ENCODE data around the gene RAPGEF4.

The RAPGEF4 gene

GRCh38 chr2:172917716-172918115 is 182.1 kb downstream of the RAPGEF4 start:
- TF ChIP-seq REST (IDR thresholded peaks at IDR 0.05; ENCODE audit: insufficient read depth in 1 of 2, low read depth in 2 of 2, low read length in 2 of 2) (no peak), SIN3A (IDR thresholded peaks at IDR 0.05; ENCODE audit: borderline replicate concordance, insufficient read depth, low read length) (no peak), TAF1 (IDR thresholded peaks at IDR 0.05; ENCODE audit: borderline replicate concordance, insufficient read depth, low read length) (no peak)

DNA sequence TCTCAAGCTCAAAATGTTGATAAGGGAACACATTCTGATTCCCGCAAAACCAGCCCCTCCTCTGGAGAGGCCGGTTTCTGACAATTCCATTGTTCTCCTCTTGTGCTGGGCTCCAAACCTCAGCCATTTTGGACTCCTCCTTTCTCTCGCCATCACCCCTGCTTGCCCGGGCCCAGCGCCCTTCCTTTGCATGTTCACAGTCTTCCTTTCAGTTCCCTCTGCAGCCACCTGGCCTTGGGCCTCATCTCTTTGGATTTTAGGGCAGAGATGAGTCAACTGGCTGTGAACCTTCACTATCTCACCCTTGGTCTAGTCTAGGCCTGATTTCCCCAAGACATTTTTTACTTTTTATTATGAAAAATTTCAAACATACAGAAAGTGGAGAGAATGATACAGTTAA is 184.1 kb downstream of the RAPGEF4 start:
- no peak for TF ChIP-seq FOXP2 (optimal IDR thresholded peaks at IDR 0.05; ENCODE audit: borderline replicate concordance, extremely low read depth, extremely low read length, insufficient read depth)
- TF ChIP-seq POLR2AphosphoS5 (IDR thresholded peaks at IDR 0.05; ENCODE audit: low read depth, low read length), result no peak
- TF ChIP-seq SIN3A (IDR thresholded peaks at IDR 0.05; ENCODE audit: borderline replicate concordance, insufficient read depth, low read length), result no peak
- TF ChIP-seq TAF1 (IDR thresholded peaks at IDR 0.05; ENCODE audit: borderline replicate concordance, insufficient read depth, low read length), result no peak
- no peak for TF ChIP-seq REST (IDR thresholded peaks at IDR 0.05; ENCODE audit: insufficient read depth in 1 of 2, low read depth in 2 of 2, low read length in 2 of 2)

- TF ChIP-seq REST (IDR thresholded peaks at IDR 0.05; ENCODE audit: insufficient read depth in 1 of 2, low read depth in 2 of 2, low read length in 2 of 2) (no peak), FOXP2 (optimal IDR thresholded peaks at IDR 0.05; ENCODE audit: borderline replicate concordance, extremely low read depth, extremely low read length, insufficient read depth) (no peak), TAF1 (IDR thresholded peaks at IDR 0.05; ENCODE audit: borderline replicate concordance, insufficient read depth, low read length) (no peak), SIN3A (IDR thresholded peaks at IDR 0.05; ENCODE audit: borderline replicate concordance, insufficient read depth, low read length) (no peak), POLR2AphosphoS5 (IDR thresholded peaks at IDR 0.05; ENCODE audit: low read depth, low read length) (no peak)
Observed at GRCh38 chr2:172921532-172922236, 186.0 kb downstream of the RAPGEF4 start.

DNA sequence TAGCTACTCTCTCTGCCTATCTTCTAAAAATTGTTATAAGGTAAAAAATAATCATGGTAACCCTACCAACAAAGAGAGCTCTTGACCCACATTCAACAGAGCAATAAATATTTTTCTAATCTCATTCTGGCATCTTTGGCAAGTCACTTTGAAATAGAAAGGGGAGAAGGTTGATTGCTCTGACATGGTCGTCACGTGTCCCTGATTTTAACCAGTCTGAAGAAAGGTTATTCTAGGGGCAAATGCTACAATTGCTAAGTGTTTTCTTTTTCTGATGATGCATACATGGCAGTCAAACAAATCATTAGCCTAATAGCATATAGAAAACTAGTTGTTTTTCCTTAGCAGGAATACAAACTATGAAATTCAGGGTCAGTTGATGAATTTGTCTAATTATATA is 186.7 kb downstream of the RAPGEF4 start:
- TF ChIP-seq REST (IDR thresholded peaks at IDR 0.05; ENCODE audit: insufficient read depth in 1 of 2, low read depth in 2 of 2, low read length in 2 of 2), result no peak
- no peak for TF ChIP-seq SIN3A (IDR thresholded peaks at IDR 0.05; ENCODE audit: borderline replicate concordance, insufficient read depth, low read length)
- TF ChIP-seq TAF1 (IDR thresholded peaks at IDR 0.05; ENCODE audit: borderline replicate concordance, insufficient read depth, low read length), result no peak
- no peak for TF ChIP-seq FOXP2 (optimal IDR thresholded peaks at IDR 0.05; ENCODE audit: borderline replicate concordance, extremely low read depth, extremely low read length, insufficient read depth)
- TF ChIP-seq POLR2AphosphoS5 (IDR thresholded peaks at IDR 0.05; ENCODE audit: low read depth, low read length), result no peak

- TF ChIP-seq TAF1 (IDR thresholded peaks at IDR 0.05; ENCODE audit: borderline replicate concordance, insufficient read depth, low read length), result no peak
- no peak for TF ChIP-seq FOXP2 (optimal IDR thresholded peaks at IDR 0.05; ENCODE audit: borderline replicate concordance, extremely low read depth, extremely low read length, insufficient read depth)
- no peak for TF ChIP-seq REST (IDR thresholded peaks at IDR 0.05; ENCODE audit: insufficient read depth in 1 of 2, low read depth in 2 of 2, low read length in 2 of 2)
- no peak for TF ChIP-seq SIN3A (IDR thresholded peaks at IDR 0.05; ENCODE audit: borderline replicate concordance, insufficient read depth, low read length)
- TF ChIP-seq POLR2AphosphoS5 (IDR thresholded peaks at IDR 0.05; ENCODE audit: low read depth, low read length), result no peak
Observed at GRCh38 chr2:172922815-172923214, 187.2 kb downstream of the RAPGEF4 start.
